Nephron progenitor cell (in vitro differentiated cells): ENCODE data around the gene ELF4.

Experiments used
- DNase-seq: peaks from one replicate; pipeline ENCODE4 v3.0.0; 2021
- H3K27ac Mint-ChIP-seq: 2 replicates; pipeline ENCODE4 v1.8.0; 2021; ENCODE audit warnings: mild to moderate bottlenecking, moderate library complexity, mixed read lengths
- H3K27me3 Mint-ChIP-seq: 2 replicates; pipeline ENCODE4 v1.8.0; 2021; ENCODE audit warnings: mild to moderate bottlenecking, low read depth, mixed read lengths; ENCODE audit not compliant: poor library complexity
- H3K36me3 Mint-ChIP-seq: 2 replicates; pipeline ENCODE4 v1.8.0; 2021; ENCODE audit warnings: low read depth, mixed read lengths
- H3K4me1 Mint-ChIP-seq: 2 replicates; pipeline ENCODE4 v1.8.0; 2021; ENCODE audit warnings: mixed read lengths
- H3K4me3 Mint-ChIP-seq: 2 replicates; pipeline ENCODE4 v1.8.0; 2021; ENCODE audit warnings: mild to moderate bottlenecking, moderate library complexity, mixed read lengths
- H3K9me3 Mint-ChIP-seq: 2 replicates; pipeline ENCODE4 v1.8.0; 2021; ENCODE audit warnings: mild to moderate bottlenecking, moderate library complexity, mixed read lengths
- TF ChIP-seq, protein P1 (sequence below): fragments of 200-600 bp; sonication (generic); IDR thresholded peaks from 2 replicates; pipeline ENCODE4 v1.5.0; 2021; ENCODE audit warnings: antibody characterized with exemption

ELF4 gene

DNA sequence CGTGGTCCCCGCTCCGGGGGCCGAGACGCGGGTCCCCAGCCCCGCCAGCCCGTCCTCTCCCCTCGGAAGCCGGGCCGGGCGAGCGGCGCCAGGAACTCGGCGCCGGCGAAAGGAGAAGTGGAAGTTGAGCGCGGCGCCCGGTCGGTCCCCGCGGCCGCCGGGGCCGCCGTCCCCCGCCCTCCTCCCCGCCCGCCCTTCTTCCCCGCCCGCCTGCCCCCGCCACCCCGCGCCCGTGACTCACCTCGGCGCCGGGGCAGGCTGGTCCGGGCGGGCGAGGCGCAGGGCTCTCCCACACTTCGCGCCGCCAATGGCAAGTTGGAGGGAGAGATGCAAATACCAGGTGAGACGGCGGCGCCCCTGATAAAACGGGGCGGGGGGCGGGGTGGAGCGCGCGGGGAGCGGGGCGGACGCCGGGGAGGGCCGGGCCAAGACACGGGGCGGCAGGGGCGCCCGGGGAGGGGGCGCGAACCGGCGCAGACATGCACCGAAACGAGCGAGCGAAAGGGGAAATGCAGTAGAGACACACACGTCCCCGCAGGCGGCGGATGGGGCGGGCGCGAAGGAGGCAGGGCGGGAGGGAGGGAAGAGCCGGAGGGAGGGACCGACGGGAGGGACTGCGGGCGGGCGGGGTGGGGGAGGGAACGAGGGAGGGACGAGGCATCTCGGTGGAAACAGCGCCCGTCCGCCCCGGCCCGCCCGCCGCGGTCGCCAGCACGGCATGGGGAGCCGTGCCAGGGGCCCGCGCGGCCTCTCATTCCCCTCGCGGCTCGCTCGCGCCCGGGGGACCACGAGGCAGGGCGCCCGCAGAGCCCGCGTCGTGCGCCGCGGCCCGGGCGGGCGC lies at the start of gene ELF4:
TSS of gene ELF4 (minus strand) at position 119 of the 841 bp plus-strand sequence. CDS start 29,167 bp downstream, outside the sequence.
- Mint-ChIP-seq H3K4me3 (peak within 1 kb of the TSS; percentile 75), H3K27ac (no peak within 1 kb of the TSS), H3K36me3 (no peaks in the 10 kb centered on the region), H3K9me3 (peaks cover 46% of the 10 kb centered on the region), H3K4me1 (peaks cover 26% of the 10 kb centered on the region), H3K27me3 (peaks cover 60% of the 10 kb centered on the region)
- DNase-seq: no peak
- TF ChIP-seq, protein P1, sequence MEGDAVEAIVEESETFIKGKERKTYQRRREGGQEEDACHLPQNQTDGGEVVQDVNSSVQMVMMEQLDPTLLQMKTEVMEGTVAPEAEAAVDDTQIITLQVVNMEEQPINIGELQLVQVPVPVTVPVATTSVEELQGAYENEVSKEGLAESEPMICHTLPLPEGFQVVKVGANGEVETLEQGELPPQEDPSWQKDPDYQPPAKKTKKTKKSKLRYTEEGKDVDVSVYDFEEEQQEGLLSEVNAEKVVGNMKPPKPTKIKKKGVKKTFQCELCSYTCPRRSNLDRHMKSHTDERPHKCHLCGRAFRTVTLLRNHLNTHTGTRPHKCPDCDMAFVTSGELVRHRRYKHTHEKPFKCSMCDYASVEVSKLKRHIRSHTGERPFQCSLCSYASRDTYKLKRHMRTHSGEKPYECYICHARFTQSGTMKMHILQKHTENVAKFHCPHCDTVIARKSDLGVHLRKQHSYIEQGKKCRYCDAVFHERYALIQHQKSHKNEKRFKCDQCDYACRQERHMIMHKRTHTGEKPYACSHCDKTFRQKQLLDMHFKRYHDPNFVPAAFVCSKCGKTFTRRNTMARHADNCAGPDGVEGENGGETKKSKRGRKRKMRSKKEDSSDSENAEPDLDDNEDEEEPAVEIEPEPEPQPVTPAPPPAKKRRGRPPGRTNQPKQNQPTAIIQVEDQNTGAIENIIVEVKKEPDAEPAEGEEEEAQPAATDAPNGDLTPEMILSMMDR: no peak

DNA sequence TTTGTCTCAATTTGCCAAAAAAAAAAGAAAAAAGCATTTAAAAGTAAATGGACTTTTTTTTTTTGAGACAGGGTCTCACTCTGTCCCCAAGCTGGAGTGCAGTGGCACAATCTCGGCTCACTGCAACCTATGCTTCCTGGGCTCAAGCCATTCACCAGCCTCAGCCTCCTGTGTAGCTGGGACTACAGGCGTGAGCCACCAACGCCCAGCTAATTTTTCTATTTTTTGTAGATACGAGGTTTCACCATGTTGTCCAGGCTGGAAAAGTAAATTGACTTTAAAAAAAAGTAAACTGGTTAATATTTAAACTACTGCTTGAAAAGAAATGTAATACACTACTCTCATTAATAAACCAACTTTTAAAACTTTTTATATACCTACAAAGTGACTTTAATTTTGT lies 49.5 kb upstream of the ELF4 start:
- Mint-ChIP-seq H3K27me3 (no peaks in the 10 kb centered on the region), H3K27ac (no peak overlapping the region), H3K9me3 (peaks cover 29% of the 10 kb centered on the region), H3K4me1 (peaks cover 20% of the 10 kb centered on the region), H3K4me3 (no peak overlapping the region), H3K36me3 (peaks cover 11% of the 10 kb centered on the region)
- TF ChIP-seq, protein P1: no peak
- no peak for DNase-seq

DNA sequence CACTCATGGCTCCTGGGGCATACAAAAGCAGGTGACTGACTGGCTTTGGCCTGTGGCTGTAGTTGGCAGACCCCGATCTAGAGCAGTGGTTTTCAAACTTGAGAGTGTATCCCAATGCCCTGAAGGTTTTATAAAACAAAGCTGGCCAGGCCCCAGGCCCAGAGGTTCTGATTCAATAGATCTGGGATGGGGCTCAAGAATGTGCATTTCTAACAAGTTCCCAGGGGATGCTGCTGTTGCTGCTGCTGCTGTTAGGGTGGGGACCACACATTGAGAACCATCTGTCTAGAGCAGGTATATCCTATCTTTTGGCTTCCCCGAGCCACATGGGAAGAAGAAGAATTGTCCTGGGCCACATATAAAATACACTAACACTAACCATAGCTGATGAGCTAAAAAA lies 48.0 kb upstream of the ELF4 start:
- H3K4me1 Mint-ChIP-seq: peaks cover 12% of the 10 kb centered on the region
- H3K36me3 Mint-ChIP-seq: peaks cover 11% of the 10 kb centered on the region
- no peak overlapping the region for H3K27ac Mint-ChIP-seq
- no peaks in the 10 kb centered on the region for H3K27me3 Mint-ChIP-seq
- DNase-seq: no peak
- TF ChIP-seq, protein P1: no peak
- no peak overlapping the region for H3K4me3 Mint-ChIP-seq
- H3K9me3 Mint-ChIP-seq: peaks cover 25% of the 10 kb centered on the region

DNA sequence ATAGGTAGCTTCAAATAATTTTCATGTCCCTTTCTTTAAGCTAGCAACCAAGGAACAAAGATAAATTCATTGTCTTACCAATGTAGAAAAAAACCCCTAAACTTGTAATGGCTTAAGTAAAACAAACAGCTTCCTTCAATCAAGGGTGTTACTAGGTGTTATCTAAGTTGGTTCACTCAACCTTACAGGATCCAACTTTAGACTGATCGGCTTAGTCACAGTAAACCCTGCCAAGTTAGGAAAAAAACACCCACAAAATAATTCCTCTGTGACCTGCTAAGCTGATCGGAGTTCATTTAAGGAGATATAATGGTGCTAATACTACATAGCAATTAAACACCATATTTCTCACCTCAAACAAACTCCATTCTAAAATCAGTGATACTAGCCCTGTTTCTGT lies 45.3 kb upstream of the ELF4 start:
- no peak for DNase-seq
- Mint-ChIP-seq H3K27me3 (no peaks in the 10 kb centered on the region), H3K36me3 (no peaks in the 10 kb centered on the region), H3K9me3 (peaks cover 24% of the 10 kb centered on the region), H3K4me1 (no peaks in the 10 kb centered on the region), H3K4me3 (no peak overlapping the region), H3K27ac (no peak overlapping the region)
- TF ChIP-seq, protein P1: no peak

DNA sequence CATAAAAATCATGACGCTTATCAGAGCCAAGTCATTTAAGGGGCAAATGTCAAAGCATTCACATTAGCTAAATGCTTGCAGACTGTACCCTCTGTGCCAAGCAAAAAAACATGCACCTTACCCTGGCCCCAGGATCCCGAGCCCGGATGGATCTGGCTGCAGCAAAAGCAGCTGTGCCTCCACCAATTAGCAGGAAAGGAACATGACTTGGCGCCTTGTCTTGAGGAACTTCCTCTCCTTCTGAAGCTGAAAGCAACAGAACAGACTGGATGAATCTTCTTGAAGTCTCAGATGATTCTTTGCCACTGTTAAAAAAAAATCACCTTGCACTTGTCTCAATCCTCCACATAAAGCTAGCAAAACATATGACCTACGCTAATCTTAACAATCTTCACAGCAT lies 37.3 kb upstream of the ELF4 start:
- TF ChIP-seq, protein P1: no peak
- peaks cover 53% of the 10 kb centered on the region for H3K36me3 Mint-ChIP-seq
- H3K27me3 Mint-ChIP-seq: peaks cover 3% of the 10 kb centered on the region
- peaks cover 42% of the 10 kb centered on the region for H3K9me3 Mint-ChIP-seq
- no peak overlapping the region for H3K27ac Mint-ChIP-seq
- no peak for DNase-seq
- no peak overlapping the region for H3K4me3 Mint-ChIP-seq
- no peaks in the 10 kb centered on the region for H3K4me1 Mint-ChIP-seq

DNA sequence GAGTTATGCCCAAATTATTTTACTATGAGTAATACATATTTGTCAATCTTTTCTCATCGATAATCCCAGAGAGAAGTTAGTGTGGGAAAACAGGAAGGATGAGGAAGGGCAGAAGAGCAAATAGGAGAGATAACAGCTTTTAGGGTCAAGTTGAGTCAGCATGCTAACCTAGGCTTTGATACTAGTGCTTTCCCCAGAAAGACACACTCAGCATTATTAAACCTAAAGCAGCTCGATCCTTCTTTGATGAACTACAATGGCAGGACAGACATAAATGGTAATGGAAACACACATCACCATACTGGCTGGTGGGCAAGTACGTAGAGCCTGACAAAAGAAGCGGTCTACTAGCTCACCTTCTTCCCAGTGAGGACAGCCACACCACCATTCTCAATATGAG lies 34.8 kb upstream of the ELF4 start:
- Mint-ChIP-seq H3K4me1 (peaks cover 2% of the 10 kb centered on the region), H3K27ac (no peak overlapping the region), H3K36me3 (peaks cover 64% of the 10 kb centered on the region), H3K4me3 (no peak overlapping the region), H3K9me3 (peaks cover 38% of the 10 kb centered on the region), H3K27me3 (peaks cover 3% of the 10 kb centered on the region)
- TF ChIP-seq, protein P1: no peak
- no peak for DNase-seq
